PC-3 (cell line): ENCODE measurements around the gene TAF4. TPM values are rescaled to one million over a fixed set of nuclear protein-coding genes. Genes with fewer than 3 reads are reported as not detected.

ENCODE experiments used
- ATAC-seq: fragments of 200-7000 bp; cut with Tn5 transposase; 2 replicates; pipeline ENCODE4 v1.9.1; 2020; ENCODE audit warnings: mild to moderate bottlenecking, moderate library complexity
- BruUV-seq: library from RNA; stranded (reverse); fragments of 400-500 nt; replicated peaks from 2 replicates; lab custom pipeline; 2021; lab: Mats Ljungman, UMichigan
- CTCF ChIA-PET: fragments of 300-600 bp; sonication (Branson Sonifier 250); formaldehyde crosslinking; loops from one replicate; lab custom pipeline; 2022; ENCODE audit warnings: antibody characterized with exemption; lab: Charles Lee
- POLR2A ChIA-PET: fragments of 300-600 bp; sonication (Branson Sonifier 250); formaldehyde crosslinking; loops from one replicate; lab custom pipeline; 2022; ENCODE audit warnings: antibody characterized with exemption; ENCODE audit not compliant: unreplicated experiment; lab: Charles Lee
- DNase-seq: peaks from one replicate; pipeline ENCODE4 v3.0.0-alpha.2; 2015
- H2AFZ ChIP-seq: fragments of 300-600 bp; sonication (generic); 2 replicates; pipeline ENCODE4 v1.6.0; 2016; ENCODE audit warnings: antibody characterized with exemption, low read length
- H3F3A ChIP-seq: fragments of 300-600 bp; sonication (generic); one replicate; pipeline ENCODE4 v1.6.0; 2017; ENCODE audit warnings: antibody characterized with exemption, low read length, control low read depth, mild to moderate bottlenecking; ENCODE audit not compliant: unreplicated experiment
- H3K27ac ChIP-seq: fragments of 300-600 bp; sonication (generic); 2 replicates; pipeline ENCODE4 v1.5.1; 2016; ENCODE audit warnings: mild to moderate bottlenecking, low read length
- H3K27me3 ChIP-seq: fragments of 300-600 bp; sonication (generic); 2 replicates; pipeline ENCODE4 v1.6.1; 2016; ENCODE audit warnings: low read length, mixed read lengths
- H3K36me3 ChIP-seq: fragments of 300-600 bp; sonication (generic); 2 replicates; pipeline ENCODE4 v1.6.1; 2016; ENCODE audit warnings: low read depth, mixed run types, low read length, mixed read lengths
- H3K4me1 ChIP-seq: fragments of 300-600 bp; sonication (generic); 2 replicates; pipeline ENCODE4 v1.5.1; 2016; ENCODE audit warnings: low read length; ENCODE audit not compliant: insufficient read depth
- H3K4me2 ChIP-seq: fragments of 300-600 bp; sonication (generic); 2 replicates; pipeline ENCODE4 v1.6.0; 2016; ENCODE audit warnings: low read length
- H3K4me3 ChIP-seq: fragments of 300-600 bp; sonication (generic); 2 replicates; pipeline ENCODE4 v1.5.1; 2016; ENCODE audit warnings: mild to moderate bottlenecking, low read length, mixed read lengths
- H3K79me2 ChIP-seq: fragments of 300-600 bp; sonication (generic); 2 replicates; pipeline ENCODE4 v1.6.1; 2017; ENCODE audit warnings: low read length, mixed read lengths
- H3K9ac ChIP-seq: fragments of 300-600 bp; sonication (generic); 2 replicates; pipeline ENCODE4 v1.6.0; 2016; ENCODE audit warnings: mild to moderate bottlenecking, low read length
- H3K9me2 ChIP-seq: fragments of 300-600 bp; sonication (generic); replicated peaks from 2 replicates; pipeline ENCODE4 v1.6.1; 2016; ENCODE audit warnings: mixed run types, low read length, mixed read lengths
- H3K9me3 ChIP-seq: fragments of 300-600 bp; sonication (generic); 2 replicates; pipeline ENCODE4 v1.6.1; 2016; ENCODE audit warnings: low read length, mixed read lengths
- H4K20me1 ChIP-seq: fragments of 300-600 bp; sonication (generic); 2 replicates; pipeline ENCODE4 v1.6.1; 2016; ENCODE audit warnings: low read length, mixed read lengths
- EZH2 ChIP-seq: fragments of 300-600 bp; sonication (generic); IDR thresholded peaks from one replicate; pipeline ENCODE4 v1.6.1; 2017; ENCODE audit warnings: antibody characterized with exemption, mild to moderate bottlenecking, low read length; ENCODE audit not compliant: unreplicated experiment
- EZH2phosphoT487 ChIP-seq: fragments of 300-600 bp; sonication (generic); IDR thresholded peaks from 2 replicates; pipeline ENCODE4 v1.6.1; 2018; ENCODE audit warnings: mild to moderate bottlenecking, antibody characterized with exemption, low read length, borderline replicate concordance
- intact Hi-C: fragments of 100-400 bp; cut with micrococcal nuclease; formaldehyde crosslinking; loops from 2 replicates; pipeline ENCODE4 v1.9.0; 2023
- total RNA-seq: library from RNA; depleted of rRNA; stranded (reverse); fragments of >200 nt; gene quantifications from 2 replicates; pipeline ENCODE4 v1.2.3, GENCODE V29; 2014
- TF ChIP-seq, protein P1 (sequence below): fragments of 300-600 bp; sonication (generic); conservative IDR thresholded peaks from 2 replicates; pipeline ENCODE4 v1.5.1; 2017; ENCODE audit warnings: antibody characterized with exemption, low read depth, mild to moderate bottlenecking, low read length

TAF4 gene
- total RNA-seq, 1 experiment from 2014 or later: 9.6 TPM

GRCh38 chr20:61980647-61981583 is 84.8 kb downstream of the TAF4 start:
- POLR2A ChIA-PET: no interaction called here

GRCh38 chr20:61979701-61980635 is 85.7 kb downstream of the TAF4 start:
- Histone ChIP-seq H3K9me3 (no peaks in the 10 kb centered on the region), H3K79me2 (no peaks in the 10 kb centered on the region), H2AFZ (no peak overlapping the region), H3F3A (no peaks in the 10 kb centered on the region), H3K4me3 (no peak overlapping the region), H4K20me1 (no peaks in the 10 kb centered on the region), H3K27me3 (no peaks in the 10 kb centered on the region), H3K4me2 (no peak overlapping the region), H3K36me3 (no peaks in the 10 kb centered on the region), H3K9ac (no peak overlapping the region), H3K9me2 (no peaks in the 10 kb centered on the region), H3K27ac (no peak overlapping the region), H3K4me1 (no peaks in the 10 kb centered on the region)
- ATAC-seq (no peak), DNase-seq (no peak)
- intact Hi-C loops: no loop called here
- TF ChIP-seq, protein P1, sequence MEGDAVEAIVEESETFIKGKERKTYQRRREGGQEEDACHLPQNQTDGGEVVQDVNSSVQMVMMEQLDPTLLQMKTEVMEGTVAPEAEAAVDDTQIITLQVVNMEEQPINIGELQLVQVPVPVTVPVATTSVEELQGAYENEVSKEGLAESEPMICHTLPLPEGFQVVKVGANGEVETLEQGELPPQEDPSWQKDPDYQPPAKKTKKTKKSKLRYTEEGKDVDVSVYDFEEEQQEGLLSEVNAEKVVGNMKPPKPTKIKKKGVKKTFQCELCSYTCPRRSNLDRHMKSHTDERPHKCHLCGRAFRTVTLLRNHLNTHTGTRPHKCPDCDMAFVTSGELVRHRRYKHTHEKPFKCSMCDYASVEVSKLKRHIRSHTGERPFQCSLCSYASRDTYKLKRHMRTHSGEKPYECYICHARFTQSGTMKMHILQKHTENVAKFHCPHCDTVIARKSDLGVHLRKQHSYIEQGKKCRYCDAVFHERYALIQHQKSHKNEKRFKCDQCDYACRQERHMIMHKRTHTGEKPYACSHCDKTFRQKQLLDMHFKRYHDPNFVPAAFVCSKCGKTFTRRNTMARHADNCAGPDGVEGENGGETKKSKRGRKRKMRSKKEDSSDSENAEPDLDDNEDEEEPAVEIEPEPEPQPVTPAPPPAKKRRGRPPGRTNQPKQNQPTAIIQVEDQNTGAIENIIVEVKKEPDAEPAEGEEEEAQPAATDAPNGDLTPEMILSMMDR: no peak
- TF ChIP-seq EZH2phosphoT487 (no peak), EZH2 (no peak)
- BruUV-seq: no TSS peak
- ChIA-PET POLR2A (no interaction called here), CTCF (no interaction called here)

More at GRCh38 chr20:61980647-61981583, 84.8 kb downstream of the TAF4 start:
- Histone ChIP-seq H3K4me1 (no peaks in the 10 kb centered on the region), H3K27me3 (no peaks in the 10 kb centered on the region), H3K4me3 (no peak overlapping the region), H4K20me1 (no peaks in the 10 kb centered on the region), H3K4me2 (no peak overlapping the region), H3K9me3 (no peaks in the 10 kb centered on the region), H2AFZ (no peak overlapping the region), H3F3A (no peaks in the 10 kb centered on the region), H3K9ac (no peak overlapping the region), H3K9me2 (no peaks in the 10 kb centered on the region), H3K27ac (no peak overlapping the region), H3K36me3 (no peaks in the 10 kb centered on the region), H3K79me2 (no peaks in the 10 kb centered on the region)
- ATAC-seq: peak; percentile 87
- no TSS peak for BruUV-seq
- CTCF ChIA-PET: no interaction called here
- TF ChIP-seq, protein P1: peak; percentile 86
- no peak for TF ChIP-seq EZH2
- intact Hi-C loops: no loop called here
- DNase-seq: peak; percentile 66
